Activated T-helper 9 cell treated with anti-CD3 and anti-CD28 coated beads, Interleukin-2, amount 50 U/mL, for 16 hours (primary cell): ENCODE data around the gene FHL5.
"Not testable (repeated sequence)": the region's sequence is repeated elsewhere in the genome, so short reads cannot be mapped to it uniquely, and the experiment has no call there.

Experiments used
- DNase-seq: peaks from one replicate; pipeline ENCODE4 v3.0.0-alpha.2; 2020; ENCODE audit warnings: low read depth

Gene FHL5

DNA sequence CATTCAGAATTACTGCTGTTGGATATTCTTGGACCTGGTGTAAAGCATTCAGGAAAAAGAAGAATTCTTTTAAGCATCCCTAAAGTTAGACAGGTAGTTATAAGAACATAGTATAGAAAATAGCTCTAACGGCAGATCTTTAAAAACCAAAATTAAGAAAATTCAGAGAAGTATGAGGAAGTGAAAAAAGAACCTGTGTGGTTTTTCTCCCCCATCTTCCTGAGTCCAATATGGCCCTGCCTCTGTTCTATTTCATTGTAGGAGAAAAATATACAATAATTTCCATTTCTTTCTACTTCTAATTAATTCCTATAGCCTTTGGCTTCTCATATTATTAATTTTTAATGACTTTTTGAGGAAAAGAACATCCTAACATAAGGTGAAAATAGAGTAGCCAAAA, 47.1 kb downstream of the FHL5 start:
- no peak for DNase-seq

GRCh38 chr6:96611342-96611991, 48.5 kb downstream of the FHL5 start:
- no peak for DNase-seq

- DNase-seq, result no peak
These were observed 50.5 kb downstream of the FHL5 start for GRCh38 chr6:96613291-96613999.

GRCh38 chr6:96620851-96621250, 57.9 kb downstream of the FHL5 start:
- DNase-seq, result no peak

- no peak for DNase-seq
These were observed 59.1 kb downstream of the FHL5 start for GRCh38 chr6:96621983-96622382.

DNA sequence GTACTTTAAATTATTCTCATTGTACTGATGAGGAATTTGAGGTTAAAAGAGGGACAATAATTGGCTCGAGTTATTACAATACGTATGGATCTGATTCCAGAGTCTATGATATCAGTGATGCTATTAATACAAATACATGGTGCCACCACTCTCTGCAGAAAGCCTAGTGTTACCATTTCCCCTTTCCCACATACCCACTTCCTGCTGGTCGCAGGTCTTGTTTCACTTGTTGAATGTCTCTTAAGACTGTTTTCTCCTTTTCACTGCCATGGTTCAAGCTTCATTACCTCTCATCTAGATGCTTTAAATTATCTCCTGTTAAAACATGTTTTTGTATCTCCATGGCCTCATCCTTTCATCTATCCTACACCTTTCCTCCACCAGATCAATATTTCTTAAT, 62.0 kb downstream of the FHL5 start:
- no peak for DNase-seq

- DNase-seq, result no peak
These were observed 63.9 kb downstream of the FHL5 start for GRCh38 chr6:96626759-96627364.

GRCh38 chr6:96631248-96631647, 68.3 kb downstream of the FHL5 start:
- DNase-seq, result no peak

- not testable (repeated sequence) for DNase-seq
These were observed 75.1 kb downstream of the FHL5 start for GRCh38 chr6:96637979-96638378.

DNA sequence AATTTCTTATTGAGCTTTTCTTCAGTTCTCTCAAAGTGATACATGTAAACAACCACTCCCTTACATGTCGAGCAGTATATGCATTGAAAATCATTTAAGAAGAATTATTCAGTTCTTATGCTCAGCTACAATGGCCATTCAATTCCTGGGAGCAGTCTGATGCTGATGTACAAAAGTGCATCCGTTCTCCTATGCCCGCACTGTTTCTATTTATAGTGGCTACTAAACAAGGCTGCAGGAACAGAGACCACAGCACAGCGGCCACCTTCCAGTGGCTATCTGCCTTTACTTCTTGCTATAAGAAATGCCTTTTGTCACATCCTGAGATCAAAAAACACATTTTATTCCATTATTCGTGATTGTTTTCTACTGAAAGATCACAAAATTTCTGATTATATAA, 82.2 kb downstream of the FHL5 start:
- DNase-seq, result no peak

GRCh38 chr6:96649926-96650325, 87.0 kb downstream of the FHL5 start:
- no peak for DNase-seq

- DNase-seq, result no peak
These were observed 88.9 kb downstream of the FHL5 start for GRCh38 chr6:96651816-96652215.

- DNase-seq, result no peak
These were observed 89.6 kb downstream of the FHL5 start for GRCh38 chr6:96652552-96652951.

DNA sequence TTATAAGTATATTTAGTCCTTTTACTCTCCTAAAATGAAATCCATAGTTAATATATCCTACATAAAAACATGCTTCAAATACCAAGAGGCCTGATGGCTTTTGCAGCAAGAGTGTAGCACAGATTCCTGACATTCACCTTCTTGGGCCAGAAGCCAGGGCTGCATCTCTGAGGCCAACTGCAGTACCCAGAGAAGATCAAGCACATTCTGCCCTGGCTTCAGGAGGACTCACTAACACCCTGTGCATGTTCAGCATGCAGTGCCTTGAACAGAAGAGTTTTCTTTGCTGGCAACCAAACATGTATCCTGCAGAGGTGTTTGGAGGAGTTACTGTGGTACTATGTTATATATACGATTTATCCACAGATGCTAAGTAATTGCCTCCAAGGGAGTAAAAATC, 90.3 kb downstream of the FHL5 start:
- no peak for DNase-seq

DNA sequence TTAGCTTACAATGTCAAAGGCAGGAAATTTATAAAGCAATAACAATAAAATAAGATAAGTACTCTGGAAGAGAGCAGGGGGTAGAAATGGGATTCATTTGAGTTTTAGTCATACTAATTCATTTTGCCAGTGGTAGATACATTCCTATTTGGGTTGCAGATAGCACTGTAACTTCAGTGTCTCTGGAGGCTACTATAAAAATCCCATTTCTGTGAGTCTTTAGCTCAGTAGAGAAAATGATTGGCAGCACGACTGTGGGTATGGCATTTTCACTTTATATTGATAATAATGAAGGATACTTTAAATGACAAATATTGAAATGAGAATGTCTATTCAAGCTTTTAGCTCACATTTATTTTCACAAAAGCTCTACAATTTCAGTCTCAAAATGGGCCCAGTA, 93.6 kb downstream of the FHL5 start:
- DNase-seq, result no peak

DNA sequence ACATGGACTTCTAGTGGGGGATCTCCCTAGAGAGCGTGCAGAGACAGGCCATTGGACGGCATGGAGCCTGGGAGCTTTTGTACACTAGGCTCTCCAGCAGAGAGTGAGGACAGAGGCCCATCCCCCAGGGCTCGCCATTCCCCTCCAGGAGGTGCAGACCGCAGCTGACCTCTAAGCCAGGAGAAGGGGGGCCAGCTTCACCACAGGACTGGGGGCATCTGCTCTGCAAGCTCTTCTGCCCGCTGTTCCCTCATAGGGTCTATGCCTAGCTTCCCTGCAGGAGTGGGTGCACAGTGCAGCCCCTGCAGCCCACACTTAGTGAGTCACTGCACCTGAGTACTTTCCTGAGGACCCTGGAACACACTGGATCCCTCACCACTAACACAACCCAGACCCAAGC, 94.4 kb downstream of the FHL5 start:
- DNase-seq, result no peak

DNA sequence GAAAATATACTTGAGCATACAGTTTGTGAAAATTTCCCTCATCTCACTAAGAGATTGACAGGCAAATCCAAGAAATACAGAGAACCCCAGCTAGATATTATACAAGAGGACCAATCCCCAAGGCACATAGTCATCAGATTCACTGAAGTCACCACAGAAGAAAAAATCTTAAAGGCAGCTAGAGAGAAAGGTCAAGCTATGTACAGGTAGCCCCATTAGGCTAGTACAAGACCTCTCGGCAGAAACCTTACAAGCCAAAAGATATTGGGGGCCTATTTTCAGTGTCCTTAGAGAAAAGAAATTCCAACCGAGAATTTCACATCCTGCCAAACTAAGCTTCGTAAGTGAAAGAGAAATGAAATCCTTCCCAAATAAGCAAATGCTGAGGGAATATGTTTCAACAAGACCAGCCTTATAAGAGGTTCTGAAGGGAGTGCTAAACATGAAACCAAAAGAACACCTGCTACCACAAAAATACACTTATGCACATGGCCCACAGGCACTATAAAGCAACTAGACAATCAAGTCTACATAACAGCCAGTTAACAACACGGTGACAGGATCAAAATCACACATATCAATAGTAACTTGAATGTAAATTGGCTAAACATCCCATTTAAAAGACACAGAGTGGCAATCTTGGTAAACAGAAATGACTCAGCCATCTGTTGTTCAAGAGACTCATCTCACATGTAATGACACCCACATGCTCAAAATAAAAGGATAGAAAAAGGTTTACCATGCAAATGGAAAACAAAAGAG, 96.3 kb downstream of the FHL5 start:
- no peak for DNase-seq
